Right lung (tissue), 5 donors: ENCODE measurements around the gene PTPRN2. TPM values are rescaled to one million over a fixed set of nuclear protein-coding genes. Genes with fewer than 3 reads are reported as not detected.

Experiments used
- DNase-seq, 2 donors: peaks; one replicate each; pipeline ENCODE4 v3.0.0-alpha.2; 2013
- polyA plus RNA-seq, 5 donors: library from polyadenylated mRNA; unstranded; fragments of 120-200 nt; gene quantifications; one replicate each; pipeline versions ENCODE4 v1.2.1 to v1.2.3, GENCODE V29; 2013; ENCODE audit warnings: inconsistent platforms in 1 of 5, low replicate concordance in 1 of 5; ENCODE audit not compliant: insufficient read length in 5 of 5, insufficient read depth in 1 of 5

PTPRN2 gene
- polyA plus RNA-seq, 5 donors: 6.2 to 8.1 (median 7.0) TPM

DNA sequence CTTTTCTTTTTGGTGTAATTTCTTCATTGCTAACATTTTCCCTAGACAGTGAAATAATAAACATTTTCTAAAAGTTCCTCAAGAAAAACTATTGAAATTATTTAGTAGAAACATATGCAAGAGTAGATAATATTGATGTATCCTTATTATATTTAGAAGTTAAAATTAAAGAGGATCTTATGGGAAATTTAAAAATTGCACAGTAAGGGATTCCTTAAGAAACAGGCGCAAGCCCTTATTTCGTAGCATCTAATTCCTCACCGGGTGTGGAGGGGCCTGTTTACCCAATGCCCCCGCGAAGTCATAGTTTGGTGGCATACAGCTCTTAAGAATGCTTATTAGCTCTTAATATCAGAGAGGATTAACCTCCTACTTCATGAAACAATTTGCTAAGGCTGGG lies 783.7 kb downstream of the PTPRN2 start:
- no peak for DNase-seq

DNA sequence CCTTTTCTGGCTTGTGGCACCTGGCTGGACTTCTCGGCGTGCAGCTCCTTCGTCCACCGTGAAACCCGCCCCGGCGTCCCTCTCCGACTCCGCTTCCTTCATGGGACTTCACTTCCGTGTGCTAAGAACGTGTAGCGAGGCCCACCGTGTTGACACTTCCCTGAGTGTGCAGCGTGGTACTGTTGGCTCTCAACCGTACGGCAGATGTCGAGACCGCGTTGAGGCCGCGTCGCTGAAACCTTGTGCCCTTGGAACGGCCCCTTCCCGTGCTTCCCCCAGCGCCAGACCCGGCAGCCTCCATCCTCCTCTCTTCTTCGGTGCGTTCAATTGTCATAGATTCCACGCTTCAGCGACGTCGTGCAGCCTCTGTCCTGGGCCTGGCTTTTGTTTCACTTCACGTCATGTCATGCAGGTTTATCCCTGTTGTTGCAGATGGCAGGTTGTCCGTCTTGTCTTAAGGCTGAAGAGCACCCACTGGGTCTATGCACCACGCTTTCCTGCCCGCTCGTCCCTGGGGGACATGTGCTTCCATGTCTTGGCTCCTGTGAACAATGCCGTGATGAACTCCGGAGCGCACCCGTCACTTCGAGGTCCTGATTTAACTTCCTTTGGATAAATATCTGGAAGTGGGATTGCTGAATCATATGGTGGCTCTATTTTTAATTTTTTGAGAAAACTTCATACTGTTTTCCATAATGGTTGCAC lies 785.5 kb downstream of the PTPRN2 start:
- no peak for DNase-seq

- no peak for DNase-seq
Observed at GRCh38 chr7:157801113-157801512, 786.5 kb downstream of the PTPRN2 start.

DNA sequence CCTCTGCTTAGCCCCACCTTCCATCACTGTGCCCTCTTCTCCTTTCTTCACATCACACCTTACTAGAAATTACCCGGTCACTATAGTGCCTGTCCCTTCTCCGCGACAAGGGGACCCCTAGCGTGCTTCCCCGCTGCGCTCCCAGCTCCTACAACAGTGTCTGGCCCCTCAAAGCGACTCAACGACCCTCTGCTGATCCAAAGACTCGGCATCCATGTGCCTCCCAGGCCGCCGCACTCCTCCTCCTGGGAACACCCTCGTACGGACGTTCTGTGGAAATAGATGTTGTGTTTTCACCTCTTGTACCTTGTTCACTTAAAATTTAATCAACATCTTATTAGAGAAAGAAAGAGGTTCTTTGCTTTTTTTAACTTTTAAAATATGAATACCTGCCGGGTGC lies 787.3 kb downstream of the PTPRN2 start:
- no peak for DNase-seq

DNA sequence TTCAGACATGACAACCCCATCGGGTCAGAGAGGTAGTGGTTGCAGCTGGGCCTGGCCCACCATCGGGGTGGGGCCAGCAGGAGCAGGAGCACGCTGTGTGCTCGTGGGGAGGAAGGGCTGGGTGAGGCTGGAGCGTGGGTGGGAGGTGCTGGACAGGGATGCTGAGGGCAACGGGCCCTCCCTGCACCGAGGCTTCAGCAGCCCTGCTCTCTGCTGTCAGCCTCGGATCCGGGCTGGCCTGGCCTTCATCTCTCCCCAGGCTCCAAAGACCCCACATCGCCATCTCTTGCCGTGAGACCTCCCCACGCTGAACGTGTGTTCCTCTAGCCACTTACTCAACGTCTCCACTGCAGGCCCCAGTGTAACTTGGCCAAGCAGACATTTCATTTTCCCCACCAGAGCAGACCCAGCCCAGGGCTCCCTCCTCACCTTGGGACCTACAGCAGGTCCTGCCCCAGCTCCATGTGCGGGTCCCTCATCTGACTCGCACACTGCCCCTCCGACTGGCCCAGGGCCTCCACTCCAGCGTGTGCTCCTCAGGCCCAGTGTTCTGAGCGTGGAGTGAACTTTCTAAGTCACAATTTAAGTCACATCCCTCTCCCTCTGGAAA lies 788.4 kb downstream of the PTPRN2 start:
- DNase-seq: no peak

DNA sequence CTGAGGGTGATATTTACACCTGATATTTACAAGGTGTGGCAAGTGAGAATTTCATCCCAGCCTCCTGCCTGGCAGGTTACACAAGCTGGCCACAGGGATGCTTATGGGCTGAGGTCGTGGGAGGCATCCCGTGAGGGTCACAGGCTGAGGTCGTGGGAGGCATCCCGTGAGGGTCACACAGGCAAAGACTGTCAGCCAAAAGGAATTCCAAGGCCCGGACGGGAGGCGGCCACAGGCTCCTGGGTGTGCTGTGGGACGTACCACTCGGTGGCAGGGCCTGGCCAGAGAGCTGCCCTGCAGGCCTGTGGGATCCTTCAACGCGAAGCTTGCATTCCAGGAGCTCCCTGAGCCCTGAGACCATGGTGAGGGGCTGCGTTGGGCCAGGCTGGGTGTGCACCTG lies 790.3 kb downstream of the PTPRN2 start:
- no peak for DNase-seq

GRCh38 chr7:157796846-157797245 lies 790.8 kb downstream of the PTPRN2 start:
- no peak for DNase-seq

DNA sequence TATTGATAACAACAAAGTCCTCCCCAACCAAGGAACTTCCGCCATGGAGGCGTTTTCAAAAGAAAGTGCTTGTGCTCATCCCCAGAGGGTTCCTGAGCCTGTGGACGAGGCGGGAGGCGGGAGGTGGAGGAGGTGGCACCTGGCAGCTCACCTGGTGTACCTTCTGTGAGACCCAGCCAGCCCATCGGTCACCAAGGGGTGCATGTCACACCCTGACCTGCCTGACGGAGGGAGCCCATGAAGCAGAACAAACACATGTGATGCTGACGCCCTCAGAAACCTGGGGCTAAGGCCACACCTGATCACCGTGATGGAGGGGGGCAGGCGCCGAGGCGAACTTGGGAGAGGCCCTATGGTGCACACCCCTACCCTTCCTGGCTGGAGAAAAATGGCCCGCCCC lies 792.0 kb downstream of the PTPRN2 start:
- DNase-seq: no peak

GRCh38 chr7:157795199-157795598 lies 792.4 kb downstream of the PTPRN2 start:
- DNase-seq: no peak

DNA sequence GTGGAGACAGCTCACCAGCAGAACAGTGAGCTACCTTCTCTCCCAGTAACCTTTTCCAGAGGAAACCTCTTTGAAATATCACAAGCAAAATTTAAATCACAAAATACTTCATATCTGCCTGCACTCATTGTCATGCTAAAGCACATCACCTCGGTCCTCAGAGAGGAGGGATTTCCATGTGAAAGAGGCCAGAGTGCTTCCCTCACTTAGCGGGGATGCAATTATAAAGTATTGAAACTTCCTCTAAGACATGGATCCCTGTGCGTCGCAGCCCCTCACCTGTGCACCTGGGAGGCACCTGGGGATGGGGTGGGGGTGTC lies 792.9 kb downstream of the PTPRN2 start:
- DNase-seq: no peak

DNA sequence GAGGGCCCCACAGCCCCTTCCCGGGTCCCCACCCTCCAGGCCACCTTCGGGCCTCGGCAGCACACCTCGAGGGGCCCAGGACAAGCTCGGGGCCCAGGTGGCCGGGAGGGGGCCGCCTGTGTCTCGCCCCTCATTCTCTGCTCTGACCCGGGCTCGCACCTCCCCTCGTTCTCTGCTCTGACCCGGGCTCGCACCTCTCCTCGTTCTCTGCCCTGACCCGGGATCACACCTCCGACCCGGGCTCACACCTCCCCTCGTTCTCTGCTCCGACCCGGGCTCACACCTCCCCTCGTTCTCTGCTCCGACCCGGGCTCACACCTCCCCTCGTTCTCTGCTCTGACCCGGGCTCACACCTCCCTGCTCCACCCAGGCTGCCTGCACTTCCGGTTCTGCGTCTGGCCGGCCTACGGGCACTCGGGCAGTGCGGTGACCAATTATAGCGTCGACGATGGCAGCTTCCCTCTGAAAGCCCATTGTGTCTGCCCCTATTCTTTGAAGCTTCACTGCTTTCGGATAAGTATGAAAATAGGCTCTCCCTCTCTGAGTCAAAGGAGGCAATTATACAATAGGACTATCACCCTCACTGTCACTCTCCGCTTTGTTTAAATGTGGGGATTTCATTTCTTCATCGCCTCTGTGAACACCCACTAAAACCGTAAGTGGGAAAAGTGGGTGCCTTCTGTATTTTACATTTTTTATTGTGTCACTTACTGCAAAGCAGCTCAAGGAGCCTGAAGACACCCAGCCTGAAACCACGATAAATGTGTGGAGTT lies 793.5 kb downstream of the PTPRN2 start:
- DNase-seq: no peak

- no peak for DNase-seq
Observed at GRCh38 chr7:157793087-157793353, 794.6 kb downstream of the PTPRN2 start.

GRCh38 chr7:157792241-157793086 lies 795.2 kb downstream of the PTPRN2 start:
- no peak for DNase-seq

DNA sequence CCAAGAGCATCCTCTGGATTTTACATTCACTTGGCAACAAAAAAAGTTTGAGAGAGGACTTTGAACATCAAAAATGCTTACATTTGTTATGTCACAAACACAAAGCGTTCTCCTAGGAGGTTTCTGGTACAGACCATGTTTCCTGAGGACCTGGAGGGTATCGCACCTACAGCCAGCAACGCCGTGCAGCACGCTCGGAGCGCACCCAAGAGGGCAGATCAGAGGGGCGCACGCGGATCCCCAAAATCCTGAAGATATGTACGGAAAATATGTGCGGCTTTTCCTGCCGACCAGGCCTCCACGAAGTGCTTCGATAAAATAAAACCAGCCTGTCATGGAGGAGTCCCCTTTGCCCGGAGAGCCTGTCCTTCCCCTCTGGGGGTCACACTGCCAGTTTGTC lies 796.0 kb downstream of the PTPRN2 start:
- DNase-seq: no peak

DNA sequence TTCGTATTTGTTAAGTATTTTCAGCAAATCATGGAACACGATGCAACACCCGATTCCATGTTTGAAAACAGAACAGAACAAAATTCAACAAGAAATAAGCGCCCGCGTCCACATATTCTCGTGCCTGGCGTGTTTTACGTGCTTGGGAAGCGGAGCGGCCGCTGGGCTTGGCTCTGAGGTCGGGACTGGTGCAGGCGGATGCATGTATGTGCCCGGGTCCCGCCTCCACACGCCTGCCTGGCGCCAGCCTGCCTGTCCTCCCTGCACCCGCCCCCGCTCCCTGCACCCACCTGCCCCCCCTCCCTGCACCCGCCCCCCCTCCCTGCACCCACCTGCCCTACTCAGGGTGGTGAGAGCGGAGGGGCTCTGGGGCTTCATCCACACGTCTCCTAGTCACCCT lies 796.4 kb downstream of the PTPRN2 start:
- DNase-seq: no peak

- DNase-seq: no peak
Observed at GRCh38 chr7:157789942-157790341, 797.7 kb downstream of the PTPRN2 start.

- no peak for DNase-seq
Observed at GRCh38 chr7:157789094-157789493, 798.5 kb downstream of the PTPRN2 start.

DNA sequence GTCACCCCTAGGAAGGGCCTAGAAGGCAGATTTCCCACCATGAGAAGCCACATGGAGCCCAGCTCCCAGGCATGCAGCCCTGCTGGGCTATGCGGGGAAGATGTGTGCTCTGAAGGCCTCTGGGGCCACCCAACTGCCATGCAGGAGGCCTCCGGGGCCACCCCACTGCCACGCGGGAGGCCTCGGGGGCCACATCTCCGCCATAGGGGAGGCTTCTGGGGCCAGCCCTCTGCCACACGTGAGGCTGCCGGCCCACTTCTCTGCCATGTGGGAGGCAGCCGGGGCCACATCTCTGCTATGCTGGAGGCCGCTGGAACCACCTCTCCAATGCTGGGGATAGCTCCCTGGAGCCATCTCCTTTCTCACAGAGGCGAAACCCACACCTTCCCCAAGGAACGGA lies 799.0 kb downstream of the PTPRN2 start:
- no peak for DNase-seq

GRCh38 chr7:157787275-157787701 lies 800.3 kb downstream of the PTPRN2 start:
- no peak for DNase-seq

DNA sequence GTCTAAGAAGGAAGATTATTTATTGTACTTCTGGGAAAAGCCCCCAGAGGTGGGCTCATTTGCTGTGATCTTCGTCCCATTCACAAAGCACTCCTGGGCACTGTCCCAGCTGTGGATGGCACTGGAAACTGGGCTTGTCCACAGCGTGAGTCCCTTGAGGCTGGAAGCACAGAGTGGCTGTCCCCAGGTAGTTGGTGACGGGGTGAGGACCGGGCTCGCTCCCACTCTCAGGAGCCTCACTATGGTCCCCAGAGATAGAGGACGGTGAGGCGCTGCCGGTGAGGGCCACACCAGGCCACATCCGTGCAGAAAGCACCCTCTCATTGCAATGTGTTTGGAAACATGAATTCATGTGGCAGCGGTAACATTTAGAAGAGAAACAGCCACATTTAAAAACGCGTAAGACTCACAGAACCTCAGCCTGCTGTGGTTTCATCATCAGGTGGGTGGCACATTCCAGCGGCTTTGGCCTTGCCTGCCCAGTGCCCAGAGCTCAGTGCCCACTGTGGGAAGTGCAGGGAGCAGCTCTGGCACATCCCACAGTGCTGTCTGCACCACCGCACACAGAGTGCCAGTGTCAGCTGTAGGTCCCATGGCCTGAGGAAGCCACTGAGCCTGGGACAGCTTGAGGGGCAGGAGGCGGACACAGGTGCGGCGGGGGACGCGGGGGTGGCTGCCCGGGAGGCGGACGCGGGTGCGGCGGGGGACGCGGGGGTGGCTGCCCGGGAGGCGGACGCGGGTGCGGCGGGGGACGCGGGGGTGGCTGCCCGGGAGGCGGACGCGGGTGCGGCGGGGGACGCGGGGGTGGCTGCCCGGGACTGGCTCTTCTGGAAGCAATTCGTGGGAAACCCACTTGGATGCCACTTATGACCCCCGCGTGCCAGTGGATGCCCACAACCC lies 801.0 kb downstream of the PTPRN2 start:
- DNase-seq: no peak

DNA sequence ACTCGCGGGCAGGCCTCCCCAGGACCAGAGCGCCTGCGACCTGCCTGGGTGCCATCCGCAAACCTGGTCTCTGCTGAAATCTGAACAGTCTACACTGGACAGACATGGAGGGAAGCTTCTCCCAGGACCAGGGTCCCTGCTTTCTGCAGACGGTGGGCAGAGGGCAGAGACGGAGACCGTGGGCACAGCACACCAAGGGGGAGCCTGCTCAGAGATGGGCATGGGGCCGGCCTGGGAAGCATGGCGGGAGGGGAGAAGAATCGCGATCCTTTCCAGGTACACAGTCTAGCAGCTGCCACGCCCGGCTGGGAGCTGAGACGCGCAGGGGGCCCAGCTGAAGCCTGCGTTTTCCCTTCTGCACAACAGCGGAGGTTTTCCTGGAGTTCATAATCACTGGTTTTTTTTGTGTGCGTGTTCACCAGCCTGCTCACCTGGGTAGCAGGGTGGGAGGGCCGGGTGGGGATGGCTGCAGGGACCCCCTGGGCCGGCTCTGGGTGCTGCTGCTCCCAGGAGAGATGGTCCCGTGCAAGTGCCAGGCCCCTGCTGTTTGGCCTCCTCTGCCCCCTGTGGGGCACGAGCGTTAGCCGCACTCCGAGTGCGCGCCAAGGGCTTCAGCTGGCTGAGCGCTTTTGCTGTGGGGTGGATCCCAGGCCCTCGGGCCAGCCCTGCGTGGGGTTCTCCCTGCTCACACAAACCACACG lies 802.0 kb downstream of the PTPRN2 start:
- no peak for DNase-seq
